ENCODE results near the gene ANO4. TPM values are rescaled to one million over a fixed set of nuclear protein-coding genes. Genes with fewer than 3 reads are reported as not detected.

ANO4 gene
- total and polyA plus RNA-seq, 2 donors (not counting 1 experiment from before 2014, with no cell fraction given): not detected

DNA sequence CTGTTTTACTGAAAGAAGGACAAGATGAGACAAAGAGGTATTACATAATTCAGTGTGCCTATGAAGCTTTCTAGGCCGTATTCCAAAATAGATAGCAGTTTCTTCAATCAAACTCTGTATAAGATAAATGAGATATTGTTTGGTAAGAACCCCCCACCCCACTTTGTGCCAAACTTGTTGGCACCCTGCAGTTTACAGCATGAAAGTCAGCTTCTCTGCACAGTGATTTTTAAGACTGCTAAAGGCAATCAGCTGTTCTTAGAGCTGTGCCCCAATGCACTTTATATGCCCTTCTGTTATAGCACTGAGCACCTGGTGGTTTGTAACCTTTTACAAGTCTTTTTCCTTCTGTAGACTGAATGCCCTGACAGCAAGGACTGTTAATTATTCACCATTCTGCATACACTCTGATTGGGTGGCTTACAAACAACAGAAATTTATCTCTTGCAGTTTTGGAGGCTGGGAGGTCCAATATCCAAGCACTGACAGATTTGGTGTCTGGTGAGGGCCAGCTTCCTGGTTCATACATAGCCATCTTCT is 76.7 kb downstream of the ANO4 start:
- CTCF ChIA-PET: no interaction called here

DNA sequence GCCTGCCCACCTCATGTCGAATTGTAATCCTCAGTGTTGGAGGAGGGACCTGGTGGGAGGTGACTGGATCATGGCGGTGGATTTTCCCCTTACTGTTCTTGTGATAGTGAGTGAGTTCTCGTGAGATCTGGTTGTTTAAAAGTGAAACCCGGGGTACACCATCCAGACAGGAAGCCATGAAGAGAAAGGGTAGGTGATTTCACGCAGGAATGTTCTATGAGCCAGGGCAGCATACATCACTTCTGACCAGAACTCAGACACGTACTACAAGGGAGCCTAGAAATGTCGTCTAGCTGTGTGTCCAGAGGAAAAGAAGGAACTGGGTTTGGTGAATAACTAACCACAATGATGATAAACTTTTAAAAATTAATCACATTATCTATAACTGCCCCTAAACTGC is 80.6 kb downstream of the ANO4 start:
- Histone ChIP-seq H3K4me1 (ENCODE audit: control insufficient read depth in 2 of 2, insufficient read depth in 2 of 2, low read length in 2 of 2) (no peaks in the 10 kb centered on the region), H2AFZ (ENCODE audit: insufficient read depth, low read depth, low read length, poor library complexity, severe bottlenecking) (no peak overlapping the region), H3K79me2 (ENCODE audit: control insufficient read depth, insufficient read depth, low read length) (no peaks in the 10 kb centered on the region), H3K4me3 (ENCODE audit: control extremely low read depth in 1 of 5, extremely low read depth in 1 of 5, insufficient read depth in 1 of 5, low read depth in 2 of 5, low read length in 4 of 5) (no peak overlapping the region), H3K9ac (ENCODE audit: low read length) (no peak overlapping the region), H3K27me3 (replicated peaks in 1 of 4; ENCODE audit: control extremely low read depth in 1 of 4, control insufficient read depth in 3 of 4, insufficient read depth in 4 of 4, low read length in 3 of 4) (no peaks in the 10 kb centered on the region), H3K36me3 (replicated peaks in 1 of 2; ENCODE audit: control extremely low read depth in 1 of 2, control insufficient read depth in 1 of 2, extremely low read depth in 1 of 2, insufficient read depth in 2 of 2, low read length in 1 of 2) (no peaks in the 10 kb centered on the region), H4K20me1 (ENCODE audit: control insufficient read depth, insufficient read depth, low read length, poor library complexity, severe bottlenecking) (no peaks in the 10 kb centered on the region), H3K9me3 (ENCODE audit: control extremely low read depth in 1 of 3, control insufficient read depth in 2 of 3, insufficient read depth in 1 of 3, low read length in 2 of 3) (peaks cover 0 to 11% (median 3%) of the 10 kb centered on the region in 3 donors), H3K27ac (ENCODE audit: low read length in 2 of 2) (no peak overlapping the region), H3K4me2 (replicated peaks; ENCODE audit: low read depth, low read length, poor library complexity, severe bottlenecking) (no peak overlapping the region)
- POLR2A ChIA-PET: no interaction called here
- Mint-ChIP-seq H3K4me1 (no peaks in the 10 kb centered on the region), H3K27me3 (peaks cover 5% of the 10 kb centered on the region), H3K4me3 (no peak overlapping the region), H3K27ac (no peak overlapping the region), H3K9me3 (ENCODE audit: insufficient read depth) (peaks cover 8% of the 10 kb centered on the region)
- TF ChIP-seq EZH2 (IDR thresholded peaks at IDR 0.05; ENCODE audit: borderline replicate concordance, insufficient read depth, low read depth, low read length, poor library complexity, severe bottlenecking): no peak
- TF ChIP-seq, protein P1, sequence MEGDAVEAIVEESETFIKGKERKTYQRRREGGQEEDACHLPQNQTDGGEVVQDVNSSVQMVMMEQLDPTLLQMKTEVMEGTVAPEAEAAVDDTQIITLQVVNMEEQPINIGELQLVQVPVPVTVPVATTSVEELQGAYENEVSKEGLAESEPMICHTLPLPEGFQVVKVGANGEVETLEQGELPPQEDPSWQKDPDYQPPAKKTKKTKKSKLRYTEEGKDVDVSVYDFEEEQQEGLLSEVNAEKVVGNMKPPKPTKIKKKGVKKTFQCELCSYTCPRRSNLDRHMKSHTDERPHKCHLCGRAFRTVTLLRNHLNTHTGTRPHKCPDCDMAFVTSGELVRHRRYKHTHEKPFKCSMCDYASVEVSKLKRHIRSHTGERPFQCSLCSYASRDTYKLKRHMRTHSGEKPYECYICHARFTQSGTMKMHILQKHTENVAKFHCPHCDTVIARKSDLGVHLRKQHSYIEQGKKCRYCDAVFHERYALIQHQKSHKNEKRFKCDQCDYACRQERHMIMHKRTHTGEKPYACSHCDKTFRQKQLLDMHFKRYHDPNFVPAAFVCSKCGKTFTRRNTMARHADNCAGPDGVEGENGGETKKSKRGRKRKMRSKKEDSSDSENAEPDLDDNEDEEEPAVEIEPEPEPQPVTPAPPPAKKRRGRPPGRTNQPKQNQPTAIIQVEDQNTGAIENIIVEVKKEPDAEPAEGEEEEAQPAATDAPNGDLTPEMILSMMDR (IDR thresholded peaks at IDR 0.05): no peak
- ATAC-seq (ENCODE audit: low read depth) (no peak), DNase-seq (no peak)
- CTCF ChIA-PET: no interaction called here
- 87% methylated on average over 5 of the region's 7 CpGs for WGBS (ENCODE audit: insufficient coverage)
- intact Hi-C loops (cut with micrococcal nuclease): no loop called here

More for the DNA sequence above, 76.7 kb downstream of the ANO4 start:
- POLR2A ChIA-PET: no interaction called here
- no peaks in the 10 kb centered on the region for H3K4me1 Mint-ChIP-seq
- Histone ChIP-seq H3K9ac (ENCODE audit: low read length) (no peak overlapping the region), H3K36me3 (replicated peaks in 1 of 2; ENCODE audit: control extremely low read depth in 1 of 2, control insufficient read depth in 1 of 2, extremely low read depth in 1 of 2, insufficient read depth in 2 of 2, low read length in 1 of 2) (no peaks in the 10 kb centered on the region), H3K4me3 (ENCODE audit: control extremely low read depth in 1 of 5, extremely low read depth in 1 of 5, insufficient read depth in 1 of 5, low read depth in 2 of 5, low read length in 4 of 5) (no peak overlapping the region), H2AFZ (ENCODE audit: insufficient read depth, low read depth, low read length, poor library complexity, severe bottlenecking) (no peak overlapping the region), H3K27ac (ENCODE audit: low read length in 2 of 2) (no peak overlapping the region), H3K4me2 (replicated peaks; ENCODE audit: low read depth, low read length, poor library complexity, severe bottlenecking) (no peak overlapping the region), H3K79me2 (ENCODE audit: control insufficient read depth, insufficient read depth, low read length) (no peaks in the 10 kb centered on the region), H3K27me3 (replicated peaks in 1 of 4; ENCODE audit: control extremely low read depth in 1 of 4, control insufficient read depth in 3 of 4, insufficient read depth in 4 of 4, low read length in 3 of 4) (no peaks in the 10 kb centered on the region), H3K4me1 (ENCODE audit: control insufficient read depth in 2 of 2, insufficient read depth in 2 of 2, low read length in 2 of 2) (no peaks in the 10 kb centered on the region), H4K20me1 (ENCODE audit: control insufficient read depth, insufficient read depth, low read length, poor library complexity, severe bottlenecking) (no peaks in the 10 kb centered on the region), H3K9me3 (ENCODE audit: control extremely low read depth in 1 of 3, control insufficient read depth in 2 of 3, insufficient read depth in 1 of 3, low read length in 2 of 3) (peaks cover 0 to 11% (median 3%) of the 10 kb centered on the region in 3 donors)
- peaks cover 7% of the 10 kb centered on the region for H3K9me3 Mint-ChIP-seq (ENCODE audit: insufficient read depth)
- no peak overlapping the region for H3K27ac Mint-ChIP-seq
- no CpG with 5 or more reads among the region's 1 CpG for WGBS (ENCODE audit: insufficient coverage)
- no peak overlapping the region for H3K4me3 Mint-ChIP-seq
- TF ChIP-seq, protein P1 (IDR thresholded peaks at IDR 0.05): no peak
- TF ChIP-seq EZH2 (IDR thresholded peaks at IDR 0.05; ENCODE audit: borderline replicate concordance, insufficient read depth, low read depth, low read length, poor library complexity, severe bottlenecking): no peak
- intact Hi-C loops (cut with micrococcal nuclease): no loop called here
- ATAC-seq (ENCODE audit: low read depth) (no peak), DNase-seq (no peak)
- H3K27me3 Mint-ChIP-seq: no peaks in the 10 kb centered on the region

Data from B cell (primary cell).